Endodermal cell (in vitro differentiated cells): ENCODE results near the gene SYNRG. TPM values are rescaled to one million over a fixed set of nuclear protein-coding genes. Genes with fewer than 3 reads are reported as not detected.

Experiments
- DNase-seq: peaks from one replicate; pipeline ENCODE4 v3.0.0-alpha.2; 2017
- H3K27ac ChIP-seq: 2 replicates; pipeline ENCODE4 v1.5.1; 2013; ENCODE audit warnings: mild to moderate bottlenecking, low read depth, low read length, moderate library complexity
- H3K27me3 ChIP-seq: 2 replicates; pipeline ENCODE4 v1.6.1; 2013; ENCODE audit warnings: mild to moderate bottlenecking, low read length, moderate library complexity; ENCODE audit not compliant: insufficient read depth, control insufficient read depth, poor library complexity, severe bottlenecking
- H3K36me3 ChIP-seq: 2 replicates; pipeline ENCODE4 v1.7.0; 2013; ENCODE audit warnings: mild to moderate bottlenecking, low read length, moderate library complexity; ENCODE audit not compliant: control insufficient read depth, insufficient read depth
- H3K4me1 ChIP-seq: one replicate; pipeline ENCODE4 v1.7.0; 2013; ENCODE audit warnings: low read length; ENCODE audit not compliant: control insufficient read depth, insufficient read depth
- H3K4me3 ChIP-seq: 2 replicates; pipeline ENCODE4 v1.5.1; 2013; ENCODE audit warnings: mild to moderate bottlenecking, low read length, moderate library complexity
- H3K9ac ChIP-seq: 2 replicates; pipeline ENCODE4 v1.6.1; 2013; ENCODE audit warnings: mild to moderate bottlenecking, low read length, moderate library complexity; ENCODE audit not compliant: poor library complexity, severe bottlenecking; ENCODE audit errors: extremely low read depth
- H3K9me3 ChIP-seq: 2 replicates; pipeline ENCODE4 v1.6.1; 2013; ENCODE audit warnings: mild to moderate bottlenecking, low read length, moderate library complexity; ENCODE audit not compliant: control insufficient read depth
- H3K27ac Mint-ChIP-seq: 2 replicates; pipeline ENCODE4 v1.8.0; 2020; ENCODE audit warnings: mixed read lengths
- H3K27me3 Mint-ChIP-seq: 2 replicates; pipeline ENCODE4 v1.8.0; 2021; ENCODE audit warnings: mild to moderate bottlenecking, mixed read lengths; ENCODE audit not compliant: insufficient read depth
- H3K36me3 Mint-ChIP-seq: 2 replicates; pipeline ENCODE4 v1.8.0; 2020; ENCODE audit warnings: low read depth, mixed read lengths
- H3K4me1 Mint-ChIP-seq: 2 replicates; pipeline ENCODE4 v1.8.0; 2020; ENCODE audit warnings: mixed read lengths
- H3K4me3 Mint-ChIP-seq: 2 replicates; pipeline ENCODE4 v1.8.0; 2020; ENCODE audit warnings: mild to moderate bottlenecking, moderate library complexity, mixed read lengths
- H3K9me3 Mint-ChIP-seq: 2 replicates; pipeline ENCODE4 v1.8.0; 2020; ENCODE audit warnings: mild to moderate bottlenecking, mixed read lengths
- WGBS, 2 experiments: methylation state at CpG; one replicate each; pipeline versions ENCODE4 v1.1.5 to v1.1.7; 2013; ENCODE audit warnings: missing lambda C conversion rate in 2 of 2, mixed read lengths in 1 of 2; ENCODE audit not compliant: insufficient coverage in 1 of 2, insufficient read length in 1 of 2; 5-methylcytosine and 5-hydroxymethylcytosine counted together
- total RNA-seq, 2 donors: library from RNA; stranded (reverse); fragmentation: NEBNext Ultra II Directional in 1 of 2; extraction: Animal tissue kit (Norgen Biotek cat#: 25700) in 1 of 2; gene quantifications; 2 replicates in 1 of 2; 3 replicates in 1 of 2; pipeline ENCODE4 v1.2.1, GENCODE V29; 2021
- TF ChIP-seq, protein P1 (sequence below): fragments of 200-600 bp; sonication (generic); conservative IDR thresholded peaks from 2 replicates; pipeline ENCODE4 v1.5.0; 2021; ENCODE audit warnings: antibody characterized with exemption, mild to moderate bottlenecking

The SYNRG gene
- total RNA-seq, 2 donors from 2014 or later = 47.2 to 52.4 TPM

- Histone ChIP-seq H3K4me3 (no peak overlapping the region), H3K9me3 (no peaks in the 10 kb centered on the region), H3K27me3 (no peaks in the 10 kb centered on the region), H3K9ac (no peak overlapping the region), H3K27ac (no peak overlapping the region), H3K4me1 (peaks cover 11% of the 10 kb centered on the region), H3K36me3 (peaks cover 74% of the 10 kb centered on the region)
- Mint-ChIP-seq H3K36me3 (peaks cover 55% of the 10 kb centered on the region), H3K4me1 (peaks cover 13% of the 10 kb centered on the region), H3K27ac (no peak overlapping the region), H3K4me3 (no peak overlapping the region), H3K9me3 (no peaks in the 10 kb centered on the region), H3K27me3 (no peaks in the 10 kb centered on the region)
- DNase-seq = no peak
- TF ChIP-seq, protein P1, sequence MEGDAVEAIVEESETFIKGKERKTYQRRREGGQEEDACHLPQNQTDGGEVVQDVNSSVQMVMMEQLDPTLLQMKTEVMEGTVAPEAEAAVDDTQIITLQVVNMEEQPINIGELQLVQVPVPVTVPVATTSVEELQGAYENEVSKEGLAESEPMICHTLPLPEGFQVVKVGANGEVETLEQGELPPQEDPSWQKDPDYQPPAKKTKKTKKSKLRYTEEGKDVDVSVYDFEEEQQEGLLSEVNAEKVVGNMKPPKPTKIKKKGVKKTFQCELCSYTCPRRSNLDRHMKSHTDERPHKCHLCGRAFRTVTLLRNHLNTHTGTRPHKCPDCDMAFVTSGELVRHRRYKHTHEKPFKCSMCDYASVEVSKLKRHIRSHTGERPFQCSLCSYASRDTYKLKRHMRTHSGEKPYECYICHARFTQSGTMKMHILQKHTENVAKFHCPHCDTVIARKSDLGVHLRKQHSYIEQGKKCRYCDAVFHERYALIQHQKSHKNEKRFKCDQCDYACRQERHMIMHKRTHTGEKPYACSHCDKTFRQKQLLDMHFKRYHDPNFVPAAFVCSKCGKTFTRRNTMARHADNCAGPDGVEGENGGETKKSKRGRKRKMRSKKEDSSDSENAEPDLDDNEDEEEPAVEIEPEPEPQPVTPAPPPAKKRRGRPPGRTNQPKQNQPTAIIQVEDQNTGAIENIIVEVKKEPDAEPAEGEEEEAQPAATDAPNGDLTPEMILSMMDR = no peak
- 89 to 92% methylated on average over 2 of the region's 2 CpGs for WGBS, 2 experiments
These were observed 51.7 kb downstream of the SYNRG start for GRCh38 chr17:37557482-37557881.

DNA sequence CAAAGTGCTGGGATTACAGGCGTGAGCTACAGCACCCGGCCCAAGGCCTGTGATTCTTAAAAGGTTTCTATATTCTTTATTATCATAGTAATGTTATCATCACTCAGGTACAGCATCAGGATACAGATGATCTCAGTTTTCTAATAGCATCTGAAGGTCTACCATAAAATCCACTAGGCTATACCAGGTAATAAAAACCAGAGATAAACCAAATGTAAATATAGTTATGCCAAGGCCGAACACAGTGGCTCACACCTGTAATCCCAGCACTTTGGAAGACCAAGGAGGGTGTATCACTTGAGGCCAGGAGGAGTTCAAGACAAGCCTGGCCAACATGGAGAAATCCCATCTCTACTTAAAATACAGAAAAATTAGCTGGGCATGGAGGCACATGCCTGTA lies 53.8 kb downstream of the SYNRG start:
- no peak overlapping the region for H3K4me3 ChIP-seq

GRCh38 chr17:37553401-37553966 lies 55.7 kb downstream of the SYNRG start:
- Histone ChIP-seq H3K36me3 (peaks cover 66% of the 10 kb centered on the region), H3K9ac (peak overlapping the region; percentile 24), H3K27me3 (no peaks in the 10 kb centered on the region), H3K9me3 (no peaks in the 10 kb centered on the region), H3K4me1 (peaks cover 16% of the 10 kb centered on the region), H3K4me3 (no peak overlapping the region), H3K27ac (no peak overlapping the region)
- H3K27ac Mint-ChIP-seq = peak overlapping the region; percentile 37
- TF ChIP-seq, protein P1 = no peak
- no peaks in the 10 kb centered on the region for H3K27me3 Mint-ChIP-seq
- peaks cover 36% of the 10 kb centered on the region for H3K36me3 Mint-ChIP-seq
- peaks cover 22% of the 10 kb centered on the region for H3K4me1 Mint-ChIP-seq
- 92 to 95% methylated on average over 6 of the region's 6 CpGs for WGBS, 2 experiments
- no peaks in the 10 kb centered on the region for H3K9me3 Mint-ChIP-seq
- no peak overlapping the region for H3K4me3 Mint-ChIP-seq
- no peak for DNase-seq

More for the DNA sequence above, 53.8 kb downstream of the SYNRG start:
- H3K9me3 Mint-ChIP-seq = no peaks in the 10 kb centered on the region
- H3K4me1 ChIP-seq = peaks cover 16% of the 10 kb centered on the region
- no peaks in the 10 kb centered on the region for H3K9me3 ChIP-seq
- 100% methylated on average over 1 to 3 of the region's 3 CpGs for WGBS, 2 experiments
- no peak for DNase-seq
- peaks cover 44% of the 10 kb centered on the region for H3K36me3 Mint-ChIP-seq
- TF ChIP-seq, protein P1 = no peak
- H3K4me3 Mint-ChIP-seq = no peak overlapping the region
- H3K27me3 Mint-ChIP-seq = no peaks in the 10 kb centered on the region
- peaks cover 74% of the 10 kb centered on the region for H3K36me3 ChIP-seq
- no peaks in the 10 kb centered on the region for H3K27me3 ChIP-seq
- no peak overlapping the region for H3K9ac ChIP-seq
- H3K4me1 Mint-ChIP-seq = peaks cover 24% of the 10 kb centered on the region
- H3K27ac Mint-ChIP-seq = no peak overlapping the region
- H3K27ac ChIP-seq = no peak overlapping the region
